HCT116 (cell line): ENCODE data around the gene DCST2. TPM values are rescaled to one million over a fixed set of nuclear protein-coding genes. Genes with fewer than 3 reads are reported as not detected.
A peak's percentile ranks its signal among the peaks of the same experiment; 100 is the strongest.

Experiments
- ATAC-seq: fragments of 200-7000 bp; cut with Tn5 transposase; 2 replicates; pipeline ENCODE4 v1.9.1; 2020; ENCODE audit warnings: mild to moderate bottlenecking, moderate library complexity
- BruUV-seq: library from RNA; stranded (reverse); fragments of 400-500 nt; replicated peaks from 2 replicates; lab custom pipeline; 2021; lab: Mats Ljungman, UMichigan
- CTCF ChIA-PET: fragments of 300-600 bp; sonication (Branson Sonifier 250); formaldehyde crosslinking; loops from one replicate; lab custom pipeline; 2021; ENCODE audit warnings: antibody characterized with exemption; lab: Charles Lee
- POLR2A ChIA-PET: fragments of 300-600, 350-600 bp; sonication (Branson Sonifier 250); formaldehyde crosslinking; loops from one replicate; lab custom pipeline; 2021; ENCODE audit warnings: antibody characterized with exemption; lab: Charles Lee
- RAD21 ChIA-PET, 2 experiments: fragments of 300-600 bp; sonication (Branson Sonifier 250); formaldehyde crosslinking; loops; one replicate each; lab custom pipeline; 2023; ENCODE audit warnings: low total read pairs in 2 of 2; ENCODE audit not compliant: uncharacterized antibody in 2 of 2, unreplicated experiment in 2 of 2, low non-redundant PET in 1 of 2; lab: Charles Lee
- DNase-seq: peaks from one replicate; pipeline ENCODE4 v3.0.0-alpha.2; 2010; ENCODE audit warnings: low read depth, low spot score
- H2AFZ ChIP-seq: fragments of 200-600 bp; shearing (Covaris generic), sonication (generic); 2 replicates; pipeline ENCODE4 v1.6.1; 2017; ENCODE audit warnings: low read depth, mixed run types, mixed read lengths, antibody characterized with exemption, low read length; ENCODE audit not compliant: poor library complexity, severe bottlenecking
- H3K27ac ChIP-seq: 2 replicates; pipeline ENCODE4 v1.5.1; 2012; ENCODE audit warnings: low read depth, low read length
- H3K27me3 ChIP-seq: fragments of 200-600 bp; sonication (generic); 2 replicates; pipeline ENCODE4 v1.6.1; 2016; ENCODE audit warnings: mixed run types, low read length, mixed read lengths; ENCODE audit not compliant: insufficient read depth
- H3K36me3 ChIP-seq, 2 experiments: fragments of 200-500 bp in 1 of 2; fragments of 200-600 bp in 1 of 2; sonication (Bioruptor generic) in 1 of 2; sonication (generic) in 1 of 2; 2 replicates each; pipeline versions ENCODE4 v1.5.1 to v1.6.1; 2014 to 2016; ENCODE audit warnings: low read length in 2 of 2, inconsistent platforms in 1 of 2, mixed read lengths in 1 of 2, mixed run types in 1 of 2; ENCODE audit not compliant: insufficient read depth in 2 of 2, control insufficient read depth in 1 of 2
- H3K4me1 ChIP-seq, 2 experiments: fragments of 200-600 bp in 1 of 2; sonication (generic) in 1 of 2; 2 replicates each; pipeline versions ENCODE4 v1.5.1 to v1.6.1; 2012 to 2017; ENCODE audit warnings: low read length in 2 of 2, inconsistent platforms in 1 of 2, mild to moderate bottlenecking in 1 of 2, mixed read lengths in 1 of 2, mixed run types in 1 of 2, moderate library complexity in 1 of 2; ENCODE audit not compliant: insufficient read depth in 2 of 2, control insufficient read depth in 1 of 2
- H3K4me2 ChIP-seq: fragments of 200-600 bp; sonication (generic); 2 replicates; pipeline ENCODE4 v1.6.1; 2017; ENCODE audit warnings: mixed run types, low read length, mixed read lengths
- H3K4me3 ChIP-seq, 2 experiments: fragments of 200-600 bp in 1 of 2; sonication (generic) in 1 of 2; replicated peaks in 1 of 2; 2 replicates each; pipeline ENCODE4 v1.5.1; 2011 to 2016; ENCODE audit warnings: low read length in 2 of 2, control low read depth in 1 of 2, low read depth in 1 of 2, mild to moderate bottlenecking in 1 of 2, mixed read lengths in 1 of 2, mixed run types in 1 of 2
- H3K79me2 ChIP-seq: fragments of 200-600 bp; sonication (generic); 2 replicates; pipeline ENCODE4 v1.6.1; 2017; ENCODE audit warnings: mild to moderate bottlenecking, mixed run types, low read length, moderate library complexity, mixed read lengths; ENCODE audit not compliant: insufficient read depth
- H3K9ac ChIP-seq: fragments of 200-600 bp; sonication (generic); 2 replicates; pipeline ENCODE4 v1.6.1; 2016; ENCODE audit warnings: low read length, mixed read lengths
- H3K9me2 ChIP-seq: fragments of 200-600 bp; sonication (generic), shearing (Covaris generic); 2 replicates; pipeline ENCODE4 v1.6.1; 2017; ENCODE audit warnings: mixed run types, mild to moderate bottlenecking, moderate library complexity; ENCODE audit not compliant: insufficient read depth
- H3K9me3 ChIP-seq, 2 experiments: fragments of 200-500 bp in 1 of 2; fragments of 200-600 bp in 1 of 2; sonication (Bioruptor generic) in 1 of 2; sonication (generic) in 1 of 2; 2 replicates each; pipeline ENCODE4 v1.6.1; 2014 to 2017; ENCODE audit warnings: low read length in 2 of 2, mixed read lengths in 2 of 2, inconsistent platforms in 1 of 2, low read depth in 1 of 2, mild to moderate bottlenecking in 1 of 2, mixed run types in 1 of 2, moderate library complexity in 1 of 2; ENCODE audit not compliant: control insufficient read depth in 1 of 2, insufficient read depth in 1 of 2
- H4K20me1 ChIP-seq: fragments of 200-600 bp; sonication (generic), shearing (Covaris generic); 2 replicates; pipeline ENCODE4 v1.6.1; 2017; ENCODE audit warnings: mixed run types, mild to moderate bottlenecking, moderate library complexity; ENCODE audit not compliant: insufficient read depth
- ATF3 ChIP-seq: IDR thresholded peaks from 2 replicates; pipeline ENCODE4 v1.6.1; 2012
- CBX3 ChIP-seq: IDR thresholded peaks from 2 replicates; pipeline ENCODE4 v1.6.1; 2012; ENCODE audit warnings: low read depth
- EZH2 ChIP-seq: fragments of 200-600 bp; sonication (generic); IDR thresholded peaks from 2 replicates; pipeline ENCODE4 v1.6.1; 2017; ENCODE audit warnings: antibody characterized with exemption, mixed run types
- FOSL1 ChIP-seq: IDR thresholded peaks from 2 replicates; pipeline ENCODE4 v1.6.1; 2012; ENCODE audit warnings: low read depth
- JUND ChIP-seq: IDR thresholded peaks from 2 replicates; pipeline ENCODE4 v1.6.1; 2012
- MAX ChIP-seq: IDR thresholded peaks from 2 replicates; pipeline ENCODE4 v1.6.1; 2012
- RAD21 ChIP-seq: IDR thresholded peaks from 2 replicates; pipeline ENCODE4 v1.6.1; 2012; ENCODE audit warnings: low read depth, mild to moderate bottlenecking
- REST ChIP-seq: IDR thresholded peaks from 2 replicates; pipeline ENCODE4 v1.6.1; 2012; ENCODE audit warnings: low read depth
- SP1 ChIP-seq: IDR thresholded peaks from 2 replicates; pipeline ENCODE4 v1.6.1; 2012; ENCODE audit warnings: low read depth
- SRF ChIP-seq: IDR thresholded peaks from 2 replicates; pipeline ENCODE4 v1.6.1; 2012; ENCODE audit warnings: low read depth
- ZFX ChIP-seq: fragments of 450-650 bp; IDR thresholded peaks from 2 replicates; pipeline ENCODE4 v1.6.1; 2017
- intact Hi-C: fragments of 100-400 bp; cut with micrococcal nuclease; formaldehyde crosslinking; loops from 2 replicates; pipeline ENCODE4 v1.10.0; 2022
- total RNA-seq: library from RNA; stranded (reverse); gene quantifications from one replicate; pipeline ENCODE4 v1.2.1, GENCODE V29; 2021; ENCODE audit not compliant: unreplicated experiment

Gene DCST2
- total RNA-seq, 1 experiment from 2014 or later: 2.0 TPM

GRCh38 chr1:155072531-155073289 lies 39.1 kb upstream of the DCST2 start:
- peaks cover 12 to 27% of the 10 kb centered on the region in 2 experiments for H3K4me1 ChIP-seq
- TF ChIP-seq FOSL1 (no peak), ATF3 (no peak), RAD21 (no peak), SP1 (no peak), MAX (no peak)
- TF ChIP-seq, all 23 proteins: peak for 0
- ATAC-seq (no peak), DNase-seq (no peak)
- intact Hi-C loops: no loop called here
- no TSS peak for BruUV-seq
- H3K9me2 ChIP-seq: no peaks in the 10 kb centered on the region
- ChIA-PET CTCF (interaction anchor here (1.5 kb wide), 1 partner anchor 11 kb away, joined by 3 read pairs; no protein-coding TSS in a partner anchor), POLR2A (no interaction called here), RAD21 (no interaction called here)
- no peaks in the 10 kb centered on the region for H3K79me2 ChIP-seq
- no peak overlapping the region for H3K4me2 ChIP-seq
- no peak overlapping the region for H2AFZ ChIP-seq
- no peaks in the 10 kb centered on the region for H4K20me1 ChIP-seq
- no peak overlapping the region for H3K9ac ChIP-seq
- no peak overlapping the region for H3K27ac ChIP-seq
- no peaks in the 10 kb centered on the region for H3K27me3 ChIP-seq
- no peak overlapping the region for H3K4me3 ChIP-seq
- peaks cover 0 to 8% of the 10 kb centered on the region in 2 experiments; a peak in 2 of 4 replicates for H3K36me3 ChIP-seq
- H3K9me3 ChIP-seq: no peaks in the 10 kb centered on the region

GRCh38 chr1:155071701-155072100 lies 38.1 kb upstream of the DCST2 start:
- Histone ChIP-seq H3K27me3 (no peaks in the 10 kb centered on the region), H3K79me2 (no peaks in the 10 kb centered on the region), H3K4me2 (peak overlapping the region; percentile 72; the same call in 1 of the 2 replicates), H3K36me3 (peaks cover 0 to 13% of the 10 kb centered on the region in 2 experiments; a peak in 2 of 4 replicates), H3K4me3 (no peak overlapping the region), H3K4me1 (peaks cover 12 to 23% of the 10 kb centered on the region in 2 experiments), H4K20me1 (no peaks in the 10 kb centered on the region), H3K27ac (no peak overlapping the region), H3K9ac (peak overlapping the region; percentile 46; the same call in 1 of the 2 replicates), H2AFZ (no peak overlapping the region), H3K9me3 (no peaks in the 10 kb centered on the region), H3K9me2 (no peaks in the 10 kb centered on the region)
- BruUV-seq: no TSS peak
- intact Hi-C loops: loop anchor here (2.0 kb wide), 1 partner anchor 13 kb away; no protein-coding TSS in a partner anchor
- DNase-seq: no peak
- TF ChIP-seq JUND: no peak
- no peak for TF ChIP-seq CBX3
- no peak for TF ChIP-seq EZH2
- no peak for TF ChIP-seq RAD21
- no peak for TF ChIP-seq SRF
- no peak for TF ChIP-seq ZFX
- TF ChIP-seq MAX: no peak
- no peak for TF ChIP-seq SP1
- no peak for TF ChIP-seq REST
- ChIA-PET RAD21 (no interaction called here), POLR2A (no interaction called here), CTCF (interaction anchor here (1.5 to 1.6 kb wide), 2 partner anchors 10 to 13 kb away, joined by 3 to 5 read pairs; no protein-coding TSS in a partner anchor)
- no peak for ATAC-seq
